Head of caudate nucleus (tissue), 42 donors: ENCODE measurements around the gene AXIN2.
A peak's percentile ranks its signal among the peaks of the same experiment; 100 is the strongest.

Experiments used
- DNase-seq, 42 donors: peaks; one replicate each; pipeline versions ENCODE4 v3.0.0 to v3.0.0-alpha.2; 2020 to 2021; ENCODE audit warnings: mixed read lengths in 7 of 42
- intact Hi-C: fragments of 100-400 bp; cut with DNase I; formaldehyde crosslinking; loops from one replicate; pipeline ENCODE4 v1.15.0; 2022

AXIN2 gene

DNA sequence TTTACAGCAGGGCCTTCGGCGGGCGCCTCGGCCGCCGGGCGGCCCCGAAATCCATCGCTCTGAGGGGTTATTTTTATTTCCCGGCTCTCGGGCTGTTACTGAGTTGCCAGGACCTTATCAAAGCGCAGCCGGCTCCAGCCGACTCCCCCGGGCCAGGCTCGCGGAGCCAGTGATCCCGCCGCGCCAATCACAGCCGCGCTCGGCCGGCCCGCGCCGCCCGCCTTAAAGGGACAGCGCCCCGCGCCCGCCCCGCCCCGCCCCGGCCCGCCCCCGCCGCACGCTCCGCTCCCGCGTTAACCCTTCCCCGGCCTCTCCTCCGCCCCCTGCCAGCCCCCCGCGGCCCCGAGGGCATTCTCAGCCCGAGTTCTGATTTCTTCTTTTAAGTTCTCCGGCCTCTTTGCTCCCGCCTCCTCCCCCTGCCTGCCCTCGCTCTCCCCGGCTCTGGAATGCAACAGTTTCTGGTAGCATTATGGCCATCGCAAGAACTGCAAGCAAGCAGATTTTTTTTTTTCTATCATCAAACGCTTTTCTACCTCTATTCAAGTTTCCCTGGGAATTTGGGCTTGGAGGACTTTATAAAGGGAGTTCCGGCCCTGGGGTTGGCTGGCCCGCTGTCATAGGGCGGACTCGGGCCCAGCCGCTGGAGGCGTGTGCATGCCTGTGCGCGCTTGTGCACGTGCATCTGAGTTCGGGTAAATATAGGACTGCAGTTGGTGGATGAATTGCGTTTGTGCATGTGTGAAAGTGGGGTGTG, at the start of gene AXIN2:
Gene AXIN2 (minus strand): TSS at position 197 of the 754 bp plus-strand sequence. CDS start 3,028 bp downstream, outside the sequence.
- peak; percentile 70 to 95 (median 86) for DNase-seq
- intact Hi-C loops: no loop called here

- DNase-seq: no peak
- intact Hi-C loops: no loop called here
Measured at GRCh38 chr17:65609749-65610148, 48.3 kb upstream of the AXIN2 start.

GRCh38 chr17:65609286-65609685, 47.8 kb upstream of the AXIN2 start:
- intact Hi-C loops: no loop called here
- no peak for DNase-seq

DNA sequence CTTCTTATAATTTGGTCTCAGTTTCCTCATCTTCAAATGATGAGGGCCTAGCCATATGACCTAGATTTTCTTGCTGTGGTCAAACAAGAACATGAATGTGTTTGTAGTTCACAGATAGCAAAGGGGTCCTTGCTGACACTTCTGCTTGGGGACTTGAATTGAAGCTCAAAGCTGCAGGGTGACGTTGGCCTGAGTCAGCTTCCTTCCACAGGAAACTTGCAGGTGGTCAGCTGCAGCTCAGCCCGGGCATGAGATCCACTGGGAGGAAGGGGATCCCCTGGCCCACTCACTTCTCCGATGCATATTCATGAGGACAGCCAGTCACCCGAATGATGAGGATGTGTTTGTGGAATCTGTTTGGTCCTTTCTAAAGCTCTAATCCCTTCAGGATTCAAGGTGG, 42.6 kb upstream of the AXIN2 start:
- intact Hi-C loops: no loop called here
- no peak for DNase-seq

DNA sequence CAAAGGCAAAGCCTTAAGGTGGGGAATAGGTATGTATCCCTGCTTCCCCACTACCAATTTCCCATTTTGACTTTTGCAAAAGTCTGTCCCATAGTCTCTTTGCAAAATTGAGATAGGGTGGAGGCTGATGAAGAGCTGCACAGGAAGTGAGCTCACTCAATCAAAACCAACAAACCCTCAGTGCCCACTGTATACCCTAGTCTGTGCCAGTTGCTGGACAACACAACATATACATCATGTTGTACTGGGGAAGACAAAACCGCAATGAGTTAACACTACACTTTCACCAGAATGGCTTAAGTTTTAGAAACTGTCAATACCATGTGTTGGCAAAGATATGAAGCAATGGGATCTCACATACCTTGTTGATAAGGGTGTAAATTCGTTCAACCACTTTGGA, 40.4 kb upstream of the AXIN2 start:
- intact Hi-C loops: no loop called here
- DNase-seq: no peak

DNA sequence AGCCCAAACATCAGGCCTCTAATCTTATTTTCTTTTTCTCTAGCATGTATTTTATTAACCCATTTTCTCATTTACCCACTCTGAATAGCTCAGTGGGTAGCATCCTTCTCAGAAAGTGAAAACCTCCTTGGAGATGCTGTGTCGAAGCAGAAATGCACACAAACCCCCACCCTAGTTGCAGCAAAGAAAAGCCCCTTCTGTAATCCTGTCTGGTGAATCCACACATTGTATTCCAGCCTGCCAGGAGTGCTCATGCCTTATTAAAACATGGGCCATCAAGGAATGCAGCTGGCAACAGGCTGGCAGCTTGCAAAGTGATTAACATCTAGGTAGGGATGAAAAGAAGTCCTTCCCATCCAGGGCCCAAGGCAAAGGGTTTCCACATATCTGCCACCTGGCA, 39.7 kb upstream of the AXIN2 start:
- intact Hi-C loops: no loop called here

DNA sequence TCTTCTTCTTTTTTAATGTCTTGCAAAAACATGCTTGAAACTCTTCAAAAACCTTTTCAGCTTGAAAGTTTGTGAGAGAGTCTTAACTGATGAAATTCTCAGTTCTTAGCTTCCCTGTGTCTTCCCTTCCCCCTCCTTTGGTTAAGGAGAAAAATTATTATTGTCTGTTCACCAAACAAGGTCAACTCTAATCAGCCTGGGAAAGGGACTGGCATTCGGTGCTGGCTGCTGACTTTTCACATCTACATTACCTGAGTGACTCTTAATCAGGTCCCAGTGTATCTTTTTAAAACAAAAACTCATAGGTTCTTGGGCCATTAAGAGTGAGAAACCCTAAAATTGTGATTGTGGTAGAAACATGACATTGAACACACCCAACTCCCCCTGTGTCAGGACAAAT, 39.1 kb upstream of the AXIN2 start:
- intact Hi-C loops: no loop called here
- DNase-seq: no peak

More for the DNA sequence above, 39.7 kb upstream of the AXIN2 start:
- DNase-seq: no peak

- intact Hi-C loops: no loop called here
- DNase-seq: no peak
Measured at GRCh38 chr17:65599650-65600049, 38.2 kb upstream of the AXIN2 start.

DNA sequence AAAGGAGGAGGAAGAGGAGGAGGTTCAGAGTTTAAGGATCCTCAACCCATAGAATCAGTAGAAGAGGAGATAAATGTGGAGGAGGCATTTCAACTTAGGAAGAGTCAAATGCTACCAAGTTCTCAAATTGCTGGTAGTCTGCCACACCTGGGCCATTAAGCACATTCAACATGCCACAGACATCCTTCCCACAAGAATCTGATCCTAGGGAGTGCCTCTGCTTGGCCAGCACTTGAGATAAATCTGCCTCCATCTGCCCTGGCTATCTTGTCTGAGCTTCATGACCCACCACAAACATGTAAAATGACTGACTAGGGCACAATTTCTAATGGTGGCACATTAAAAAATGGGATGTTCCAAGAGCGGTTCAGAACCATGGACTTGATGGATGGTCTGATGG, 37.3 kb upstream of the AXIN2 start:
- intact Hi-C loops: no loop called here

DNA sequence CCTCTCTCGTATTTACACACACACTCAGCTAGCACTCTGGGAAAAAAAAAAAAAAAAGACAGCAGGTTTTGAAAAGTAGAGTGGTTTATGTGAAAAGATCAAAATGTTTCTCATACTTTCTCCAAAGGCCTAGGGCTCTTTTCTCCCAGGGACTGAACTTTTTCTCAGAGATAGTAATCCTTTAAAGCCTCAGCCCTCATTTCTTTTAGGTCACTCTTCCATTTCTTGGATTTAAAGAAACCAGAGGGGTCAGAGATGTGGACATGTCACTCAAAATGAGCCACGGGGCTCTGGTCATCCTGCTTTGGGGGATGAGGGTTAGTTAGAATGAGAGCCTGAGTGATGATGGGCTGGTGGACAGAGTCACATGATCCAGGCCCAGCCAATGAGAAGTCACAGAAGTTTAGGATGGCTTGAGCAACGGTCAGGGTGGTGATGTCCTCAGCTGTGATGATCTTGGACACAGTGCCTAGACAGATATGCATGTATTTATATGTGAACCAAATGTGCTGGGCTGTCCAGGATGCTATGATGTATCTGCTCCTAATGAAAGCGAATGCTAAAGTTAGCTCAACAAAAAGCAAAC, 33.7 kb upstream of the AXIN2 start:
- intact Hi-C loops: no loop called here
- no peak for DNase-seq

More for the DNA sequence above, 37.3 kb upstream of the AXIN2 start:
- DNase-seq: no peak

DNA sequence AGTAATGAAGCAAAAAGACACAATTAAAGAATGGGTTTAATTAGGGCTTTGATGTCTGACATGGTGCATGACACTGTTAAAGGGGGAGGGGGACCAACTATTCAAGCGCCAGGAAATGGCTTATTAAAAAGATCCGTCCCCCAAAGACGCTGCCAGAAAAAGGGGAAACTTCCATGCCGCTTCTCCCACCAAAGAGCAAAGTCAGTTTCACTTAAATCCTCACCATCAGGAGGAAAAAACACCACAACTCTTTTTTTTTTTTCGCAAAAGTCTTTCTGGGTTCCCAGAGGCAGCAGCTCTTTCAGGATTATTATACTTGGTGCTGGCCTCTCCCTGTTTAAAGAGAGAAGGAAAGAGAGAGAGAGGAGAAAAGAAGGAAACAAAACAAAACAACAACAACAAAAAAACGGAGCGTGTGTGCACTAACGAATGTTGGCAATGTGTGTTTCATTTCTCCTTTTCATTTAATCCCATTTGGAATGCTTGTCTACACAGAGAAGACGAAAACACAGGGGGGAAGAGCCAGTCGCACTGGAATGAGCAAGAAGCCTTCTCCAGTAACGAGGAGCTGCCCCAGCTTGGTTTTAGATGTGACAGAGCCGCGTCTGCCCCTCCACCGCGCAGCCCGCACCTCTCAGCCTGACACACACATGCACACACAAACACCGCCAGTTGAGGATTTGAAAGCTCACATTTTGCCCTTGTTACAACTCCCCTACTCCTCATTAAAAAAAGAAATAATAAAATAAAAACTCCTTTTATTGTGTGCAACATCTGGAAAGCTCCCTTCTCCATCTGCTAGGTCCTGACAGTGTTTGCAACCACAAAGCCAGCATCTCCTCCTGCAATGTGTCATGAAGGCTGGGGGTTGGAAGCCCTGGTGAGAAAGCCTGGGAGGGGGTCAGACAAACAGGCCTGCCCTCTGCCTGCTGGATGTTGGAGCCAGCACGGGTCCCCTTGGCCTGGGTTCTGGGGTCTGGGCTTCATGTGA, 32.7 kb upstream of the AXIN2 start:
- intact Hi-C loops: no loop called here
- DNase-seq: peak in 6 of 42 donors; percentile 6 to 38 (median 14)

GRCh38 chr17:65593092-65593854, 31.8 kb upstream of the AXIN2 start:
- intact Hi-C loops: no loop called here
- DNase-seq: no peak

- intact Hi-C loops: no loop called here
- no peak for DNase-seq
Measured at GRCh38 chr17:65592125-65592965, 30.9 kb upstream of the AXIN2 start.

DNA sequence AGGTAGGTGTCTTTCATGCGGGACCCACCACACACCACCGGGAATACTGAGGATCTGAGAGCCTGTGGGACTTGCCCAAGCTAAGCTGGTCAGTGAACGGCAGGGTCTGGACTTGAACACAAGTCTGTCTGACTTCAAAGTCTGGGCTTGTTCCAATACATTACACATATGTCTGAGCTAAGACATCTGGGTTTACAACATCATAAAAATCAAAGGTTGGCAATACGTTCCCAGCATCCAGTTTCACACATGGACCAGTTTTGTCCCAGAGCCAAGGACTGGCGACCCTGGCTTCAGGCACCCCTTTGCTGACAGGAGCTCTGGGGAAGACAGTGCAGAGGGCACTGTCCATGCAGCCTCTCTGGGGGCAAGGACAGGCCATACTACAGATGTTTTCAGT, 27.9 kb upstream of the AXIN2 start:
- intact Hi-C loops: no loop called here
- no peak for DNase-seq

DNA sequence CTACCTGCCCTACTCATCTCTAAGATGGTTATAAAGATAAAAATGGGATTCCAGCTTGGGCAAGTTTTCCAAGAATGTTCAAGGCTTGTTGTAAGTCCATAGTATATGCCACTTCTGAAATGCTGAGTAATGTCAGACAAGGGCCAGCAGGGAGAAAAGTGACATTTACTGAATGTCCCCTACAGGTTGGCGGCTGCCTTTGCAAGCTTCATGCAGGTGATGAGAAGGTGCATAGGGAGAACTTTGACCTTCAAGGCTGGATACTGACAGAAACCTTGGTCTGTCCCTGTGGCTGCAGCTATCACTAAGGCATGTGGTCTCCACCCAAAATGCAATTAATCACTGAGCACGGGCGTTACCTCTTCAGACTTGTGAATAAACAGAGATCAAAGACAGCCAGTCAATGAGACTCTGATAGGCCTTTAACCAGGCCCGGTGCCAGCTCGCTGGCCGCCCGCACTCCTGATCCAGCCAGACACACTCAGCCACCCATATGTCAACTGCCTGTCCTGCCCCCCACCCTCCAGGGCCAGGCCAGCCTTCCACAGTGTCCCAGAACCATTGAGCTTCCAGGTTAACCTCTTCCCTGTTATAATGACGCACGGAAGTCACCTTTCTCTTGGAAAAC, 26.8 kb upstream of the AXIN2 start:
- no peak for DNase-seq
- intact Hi-C loops: no loop called here

- intact Hi-C loops: no loop called here
- no peak for DNase-seq
Measured at GRCh38 chr17:65587534-65588180, 26.2 kb upstream of the AXIN2 start.

DNA sequence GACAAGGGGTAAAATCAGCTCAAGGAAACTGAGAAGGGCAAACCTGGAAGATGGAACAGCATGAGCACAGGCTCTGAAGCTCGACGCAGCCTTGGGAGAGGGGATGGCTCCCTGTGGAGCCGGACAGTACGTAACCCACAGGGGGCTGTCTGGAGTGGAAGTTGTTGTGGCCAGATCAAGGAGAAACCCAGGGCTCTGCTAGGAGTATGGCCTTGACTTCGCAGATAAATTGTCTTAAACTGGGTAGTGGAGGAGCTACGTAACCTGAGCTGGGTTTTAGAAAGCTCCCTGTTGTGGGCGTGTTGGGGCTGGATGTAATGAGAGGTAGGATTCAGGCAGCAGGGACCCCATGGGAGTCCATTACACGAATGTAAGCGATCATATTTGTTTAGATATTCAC, 25.5 kb upstream of the AXIN2 start:
- DNase-seq: no peak
- intact Hi-C loops: no loop called here
